Breast epithelium (tissue), 3 donors: Measurements from ENCODE around the gene MROH7.

Experiments used
- CTCF ChIP-seq, 3 donors: fragments of 450-650 bp; IDR thresholded peaks; one replicate each; pipeline ENCODE4 v1.5.1; 2016 to 2017; ENCODE audit warnings: antibody characterized with exemption in 3 of 3, mild to moderate bottlenecking in 3 of 3, moderate library complexity in 3 of 3
- POLR2AphosphoS5 ChIP-seq, 3 donors: sonication (generic); formaldehyde crosslinking; IDR thresholded peaks; one replicate each; pipeline ENCODE4 v1.6.1; 2017; ENCODE audit warnings: antibody characterized with exemption in 3 of 3

GRCh38 chr1:54743416-54744226 is 102.0 kb downstream of the MROH7 start:
- no peak for TF ChIP-seq CTCF (IDR thresholded peaks at IDR 0.05)
- no peak for TF ChIP-seq POLR2AphosphoS5 (IDR thresholded peaks at IDR 0.05)
